Activated gamma-delta T cell treated with anti-CD3 and anti-CD28 coated beads, Interleukin-2, amount 50 U/mL, for 16 hours (primary cell): ENCODE measurements around the gene SDF4.
"Not testable (repeated sequence)": the region's sequence is repeated elsewhere in the genome, so short reads cannot be mapped to it uniquely, and the experiment has no call there.

Experiments
- DNase-seq: peaks from one replicate; pipeline ENCODE4 v3.0.0-alpha.2; 2020; ENCODE audit warnings: low read depth

The SDF4 gene

DNA sequence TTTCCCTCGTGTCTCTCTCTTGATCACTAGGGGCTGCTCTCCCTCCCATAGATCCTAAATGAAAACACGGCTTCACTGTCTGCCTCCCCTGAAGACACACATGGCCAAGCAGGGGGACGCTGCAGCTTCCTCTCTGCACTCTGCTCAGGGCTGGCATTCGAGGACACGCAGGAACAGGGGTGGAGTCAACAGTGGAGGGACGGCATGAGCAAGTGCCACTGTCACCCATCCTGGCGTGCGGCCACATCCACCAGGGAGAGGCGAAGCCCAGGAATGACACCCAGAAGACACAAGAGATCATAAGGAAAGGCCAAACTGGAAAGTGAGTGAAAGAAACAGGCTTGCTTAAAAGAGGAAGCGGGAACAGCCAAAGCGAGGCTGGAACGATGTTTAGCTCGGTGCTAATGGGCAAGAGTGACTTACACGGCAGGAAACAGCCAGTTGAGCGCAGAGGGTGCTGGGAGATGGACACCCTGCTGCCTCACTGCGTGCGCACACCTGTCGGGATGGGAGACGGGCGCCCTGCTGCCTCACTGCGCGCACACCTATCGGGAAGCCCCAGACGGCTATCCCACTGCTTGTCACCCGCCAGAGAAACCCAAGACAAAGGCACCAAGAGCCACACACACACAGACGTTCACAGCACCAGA, 28.3 kb upstream of the SDF4 start:
- DNase-seq = no peak

DNA sequence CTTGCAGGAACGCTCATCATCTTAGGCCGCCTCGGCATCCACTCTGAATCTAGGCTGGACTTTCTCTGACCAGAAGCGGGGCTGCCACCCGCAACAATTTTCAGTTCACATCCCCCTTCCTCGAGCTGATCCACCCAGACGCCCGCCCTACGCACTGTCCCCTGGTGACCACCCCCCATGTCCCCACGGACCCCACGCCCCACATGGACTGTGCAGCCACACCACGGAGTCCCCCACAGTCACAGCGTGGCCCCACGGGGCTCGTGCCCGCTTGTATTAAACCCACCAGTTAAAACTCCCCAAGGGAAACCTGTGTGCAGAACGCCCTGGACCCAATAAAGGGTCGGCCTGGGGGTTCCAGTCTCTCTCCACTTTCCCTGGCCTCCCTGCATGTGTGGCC, 27.7 kb upstream of the SDF4 start:
- no peak for DNase-seq

DNA sequence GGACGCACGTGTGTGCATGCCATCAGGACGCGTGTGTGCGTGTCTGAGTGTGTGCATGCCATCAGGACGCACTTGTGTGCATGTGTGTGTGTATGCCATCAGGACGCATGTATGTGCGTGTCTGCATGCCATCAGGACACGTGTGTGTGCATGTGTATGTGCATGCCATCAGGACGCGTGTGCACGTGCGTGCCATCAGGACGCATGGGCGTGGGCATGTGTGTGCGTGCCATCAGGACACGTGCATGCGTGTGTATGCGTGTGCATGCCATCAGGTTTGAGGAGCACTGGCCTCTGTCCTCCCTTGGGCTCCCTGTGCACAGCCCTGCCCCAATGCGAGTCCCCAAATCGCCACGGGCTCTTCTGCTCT, 27.3 kb upstream of the SDF4 start:
- DNase-seq = no peak

DNA sequence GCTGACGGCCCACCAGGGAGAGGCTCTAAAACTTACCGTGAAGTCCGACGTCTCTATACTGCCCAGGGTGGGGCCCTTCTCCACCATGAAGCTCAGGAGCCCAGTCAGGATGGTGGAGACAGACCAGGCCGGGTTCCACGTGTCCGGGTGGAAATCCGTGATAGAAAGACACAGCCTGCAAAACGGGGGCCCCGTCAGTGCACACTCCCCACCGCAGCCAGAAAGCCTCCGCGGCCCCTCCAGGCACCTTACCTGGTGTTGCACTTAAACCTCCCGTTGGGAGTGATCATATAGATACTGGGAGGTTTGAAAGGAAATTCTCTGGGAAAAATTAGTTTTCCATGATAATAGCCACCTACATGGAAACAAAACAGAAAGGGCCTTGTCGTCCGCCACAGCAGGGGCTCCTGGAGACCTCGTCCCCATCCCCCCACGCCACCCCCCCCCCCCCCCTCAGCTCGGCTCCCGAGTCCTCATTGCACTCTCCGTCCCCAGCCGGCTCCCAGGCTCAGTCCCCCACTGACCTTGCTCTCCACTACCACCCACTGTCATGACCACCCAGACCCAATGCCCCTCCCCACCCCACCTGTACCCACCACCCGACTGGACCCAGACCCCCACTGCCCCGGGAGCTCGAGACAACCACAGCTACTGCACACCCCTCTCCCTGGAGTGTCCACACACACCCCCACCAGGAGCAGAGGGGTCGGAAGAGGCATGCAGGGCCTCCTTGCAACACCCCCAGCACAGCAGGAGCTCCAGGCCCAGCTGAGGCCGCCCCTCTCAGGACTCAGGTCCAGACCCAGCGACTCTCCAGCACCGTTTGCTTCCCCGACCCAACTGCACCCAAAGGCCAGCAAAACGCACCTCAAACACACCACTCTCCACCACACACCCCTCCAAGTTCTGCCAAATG, 25.4 kb upstream of the SDF4 start:
- DNase-seq = no peak

DNA sequence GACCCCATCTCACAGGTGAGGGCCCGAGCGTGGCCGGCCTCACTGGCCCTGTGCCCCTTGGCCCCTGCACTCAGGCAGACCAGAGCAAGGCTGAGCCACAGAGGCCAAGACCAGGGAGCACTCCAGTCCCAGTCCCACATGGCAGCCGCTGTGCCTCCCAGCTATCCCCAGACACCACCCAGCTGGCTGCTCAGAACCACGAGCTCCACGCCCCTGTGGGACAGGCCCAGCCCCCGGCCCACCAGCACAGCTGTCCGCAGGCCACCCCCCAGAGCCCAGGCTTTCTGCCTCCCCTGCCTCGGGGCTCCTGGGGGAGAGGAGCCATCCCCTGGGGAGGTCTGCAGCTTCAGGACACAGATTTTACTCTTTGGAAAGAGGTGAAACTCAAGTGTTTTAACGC, 23.8 kb upstream of the SDF4 start:
- no peak for DNase-seq

DNA sequence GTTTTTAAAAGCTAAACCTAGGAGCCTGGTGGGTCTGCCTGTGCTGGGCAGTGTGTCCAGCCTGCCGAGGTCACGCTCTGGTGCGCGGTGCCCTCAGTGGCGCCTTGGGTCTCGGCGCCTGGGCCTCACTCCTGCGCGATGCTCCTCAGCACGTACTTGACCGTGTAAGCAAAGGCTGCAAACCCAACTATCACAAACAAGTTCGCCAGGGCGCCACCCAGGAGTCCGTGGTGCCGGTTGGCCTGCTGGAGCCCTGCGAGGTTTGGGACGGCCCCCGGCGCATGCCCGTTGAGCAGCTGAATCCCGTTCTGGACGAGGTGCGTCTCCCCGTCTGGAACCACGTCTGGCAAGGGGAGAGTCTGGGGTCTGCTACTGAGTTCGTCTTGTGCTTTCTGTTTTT, 23.3 kb upstream of the SDF4 start:
- no peak for DNase-seq

DNA sequence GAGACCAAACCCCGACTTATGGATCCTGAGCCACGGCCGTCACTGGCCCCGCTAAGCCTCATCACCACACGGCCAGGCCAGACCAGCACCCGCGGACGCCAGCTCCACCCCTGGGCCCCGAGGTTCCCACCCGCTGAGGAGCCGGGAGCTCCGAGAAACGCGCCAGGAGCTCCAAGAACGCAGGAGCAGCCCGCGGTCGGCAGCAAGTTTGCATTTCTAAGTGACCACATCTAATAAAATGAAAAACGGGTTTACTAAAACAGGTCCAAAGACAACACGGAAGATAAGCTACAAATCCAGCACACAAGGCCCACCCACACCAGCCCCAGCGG, 22.8 kb upstream of the SDF4 start:
- DNase-seq = no peak

DNA sequence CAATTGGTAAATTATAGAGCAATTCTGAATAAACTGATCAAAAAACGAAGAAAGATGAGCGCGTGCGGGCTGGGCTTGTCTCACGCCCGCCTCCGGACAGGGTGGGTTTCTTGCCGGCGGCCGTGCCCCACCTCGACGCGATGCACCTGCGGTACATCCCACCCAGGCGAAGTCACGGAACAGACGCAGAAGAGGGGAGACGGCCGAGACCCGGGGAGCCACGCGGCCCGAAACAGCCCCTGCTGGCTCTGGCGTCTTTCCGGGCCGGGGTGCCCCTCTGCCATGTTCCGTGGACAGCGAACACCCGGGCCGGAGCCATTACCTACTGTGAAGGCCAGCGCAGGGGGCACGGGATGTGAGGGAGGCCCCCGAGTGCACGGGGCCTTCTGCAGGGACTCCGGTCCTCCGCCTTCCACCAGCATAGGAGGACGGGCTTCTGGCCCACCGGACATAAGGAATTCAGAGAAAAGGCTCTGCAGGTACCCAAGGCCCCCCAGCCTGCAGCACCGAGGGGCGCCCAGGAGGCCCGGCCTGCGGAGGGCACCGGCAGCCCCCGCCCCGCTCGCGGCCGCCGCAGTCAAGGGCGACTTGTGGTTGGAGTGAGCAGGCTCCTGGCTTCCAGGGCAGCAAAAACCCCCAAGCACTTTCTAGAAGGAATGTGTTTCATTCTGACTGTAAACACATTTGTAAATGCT, 22.3 kb upstream of the SDF4 start:
- DNase-seq = no peak

DNA sequence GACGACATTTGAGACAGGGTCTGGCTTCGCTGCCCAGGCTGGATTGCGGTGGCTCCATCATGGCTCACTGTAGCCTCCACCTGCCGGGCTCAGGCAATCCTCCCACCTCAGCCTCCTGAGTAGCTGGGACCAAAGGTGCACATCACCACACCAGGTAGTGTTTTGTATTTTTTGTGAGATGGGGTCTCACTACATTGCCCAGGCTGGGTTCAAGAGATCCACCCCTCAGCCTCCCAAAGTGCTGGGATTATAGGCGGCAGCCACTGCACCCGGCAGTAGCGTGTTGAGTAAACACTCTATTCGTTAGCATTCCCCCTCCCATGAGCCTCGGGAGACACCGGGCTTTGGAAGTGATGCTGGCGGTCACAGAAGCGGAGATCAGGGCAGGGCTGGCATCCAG, 21.5 kb upstream of the SDF4 start:
- no peak for DNase-seq

DNA sequence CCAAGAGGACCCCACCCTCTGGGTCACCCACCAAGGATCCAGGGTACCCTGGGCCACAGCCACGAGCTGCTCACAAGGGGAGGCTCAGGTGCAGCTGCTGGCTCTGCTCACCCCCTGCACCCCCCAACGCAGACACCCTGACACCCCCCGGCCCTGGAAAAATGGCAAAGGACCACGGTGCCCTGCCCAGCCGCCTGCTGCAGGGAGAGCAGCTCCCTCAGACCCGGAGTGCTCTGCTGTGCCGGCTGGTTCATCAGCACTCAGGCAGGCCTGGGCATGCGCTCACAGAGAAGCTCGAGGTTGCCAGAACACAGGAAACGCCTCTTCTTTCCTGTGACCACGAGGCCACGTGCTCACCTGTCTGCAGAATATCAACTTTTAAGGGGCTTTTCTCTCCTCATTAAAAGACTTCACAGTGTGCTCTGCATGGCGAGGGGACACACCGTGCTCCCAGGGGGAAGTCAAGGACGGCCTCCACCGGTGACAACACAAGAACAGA, 19.0 kb upstream of the SDF4 start:
- peak; percentile 72 for DNase-seq

DNA sequence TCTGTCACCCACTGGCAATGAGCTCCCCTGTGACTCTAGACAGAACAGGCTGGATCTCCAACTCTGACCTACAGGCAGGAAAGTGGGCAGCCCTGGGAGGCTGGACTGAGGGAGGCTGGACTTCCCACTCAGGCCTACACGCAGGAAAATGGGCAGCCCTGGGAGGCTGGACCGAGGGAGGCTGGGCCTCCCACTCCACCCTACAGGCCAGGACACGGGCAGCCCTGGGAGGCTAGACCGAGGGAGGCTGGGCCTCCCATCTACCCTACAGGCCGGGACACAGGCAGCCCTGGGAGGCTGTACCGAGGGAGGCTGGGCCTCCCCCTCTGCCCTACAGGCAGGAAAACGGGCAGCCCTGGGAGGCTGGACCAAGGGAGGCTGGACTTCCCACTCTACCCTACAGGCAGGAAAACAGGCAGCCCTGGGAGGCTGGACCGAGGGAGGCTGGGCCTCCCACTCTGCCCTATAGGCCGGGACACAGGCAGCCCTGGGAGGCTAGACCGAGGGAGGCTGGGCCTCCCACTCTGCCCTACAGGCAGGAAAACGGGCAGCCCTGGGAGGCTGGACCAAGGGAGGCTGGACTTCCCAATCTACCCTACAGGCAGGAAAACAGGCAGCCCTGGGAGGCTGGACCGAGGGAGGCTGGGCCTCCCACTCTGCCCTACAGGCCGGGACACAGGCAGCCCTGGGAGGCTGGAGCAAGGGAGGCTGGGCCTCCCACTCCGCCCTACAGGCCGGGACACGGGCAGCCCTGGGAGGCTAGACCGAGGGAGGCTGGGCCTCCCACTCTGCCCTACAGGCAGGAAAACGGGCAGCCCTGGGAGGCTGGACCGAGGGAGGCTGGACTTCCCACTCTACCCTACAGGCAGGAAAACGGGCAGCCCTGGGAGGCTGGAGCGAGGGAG, 16.5 kb upstream of the SDF4 start:
- not testable (repeated sequence) for DNase-seq

DNA sequence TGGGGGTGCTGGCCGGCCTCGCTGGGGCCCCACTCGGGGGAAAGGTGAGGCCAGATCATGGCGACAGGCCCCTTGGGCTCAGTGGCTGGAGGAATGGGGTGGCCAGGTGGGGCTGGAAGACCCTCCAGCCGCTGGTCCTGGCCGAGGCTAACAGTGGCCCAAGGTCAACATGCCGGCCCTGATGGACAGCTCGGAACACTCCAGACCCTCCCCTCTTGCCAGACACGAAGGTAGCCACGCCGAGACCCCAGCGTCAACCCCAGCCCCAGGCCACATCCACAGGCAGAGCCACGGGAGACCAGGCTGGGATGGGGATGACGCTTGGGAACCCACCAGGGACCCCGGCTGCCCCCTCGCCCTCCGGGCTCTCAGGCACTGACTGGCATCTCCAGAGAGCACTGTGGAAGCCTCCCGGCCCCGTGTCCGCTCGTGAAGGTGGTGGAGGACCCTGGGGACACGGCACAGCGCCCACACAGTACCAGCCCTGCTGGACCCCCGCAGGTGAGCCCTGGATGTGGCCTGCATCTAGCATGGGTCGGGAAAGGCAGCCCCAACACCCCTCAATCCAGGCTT, 15.6 kb upstream of the SDF4 start:
- DNase-seq = no peak

DNA sequence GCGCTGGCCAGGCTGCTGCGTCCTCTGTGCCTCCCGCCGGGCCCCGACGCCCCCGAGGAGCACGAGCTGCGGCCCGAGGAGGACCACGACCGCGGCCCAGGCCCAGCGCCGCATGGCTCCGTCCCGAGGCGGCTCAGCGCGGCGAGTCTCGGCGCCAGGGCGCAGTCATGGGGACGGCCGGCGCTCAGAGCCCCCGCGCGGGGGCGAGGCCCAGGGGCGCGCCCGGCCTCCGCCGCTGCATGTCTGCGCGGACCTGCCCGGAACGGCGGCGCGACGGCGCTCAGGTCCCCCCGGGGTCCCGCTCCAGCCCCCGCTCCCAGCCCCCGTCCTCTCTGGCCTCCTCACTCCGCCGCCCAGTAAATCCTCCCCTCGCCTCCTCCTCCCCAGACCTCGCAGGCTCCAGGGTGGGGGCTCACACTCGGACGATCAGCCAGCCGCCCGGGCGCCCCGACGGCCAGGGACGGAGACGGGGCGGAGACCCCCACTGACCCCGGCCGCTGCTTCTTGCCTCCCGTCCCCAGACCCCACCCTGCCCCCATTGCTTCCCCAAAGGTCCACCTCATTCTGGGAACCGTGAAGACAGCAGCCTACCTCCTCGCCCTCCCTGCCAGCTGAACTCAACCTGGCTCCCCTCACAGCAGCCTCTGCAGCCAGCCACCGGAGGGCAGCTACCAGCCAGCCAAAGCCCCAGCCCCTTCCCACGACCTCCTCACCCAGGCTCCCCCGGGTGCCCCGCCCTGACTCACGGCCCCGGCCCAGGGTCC, 15.0 kb upstream of the SDF4 start, which contains the start of gene C1QTNF12:
TSS of gene C1QTNF12 (minus strand) at position 146 of the 764 bp plus-strand sequence. CDS start at position 114, 32 bp downstream.
- no peak for DNase-seq

DNA sequence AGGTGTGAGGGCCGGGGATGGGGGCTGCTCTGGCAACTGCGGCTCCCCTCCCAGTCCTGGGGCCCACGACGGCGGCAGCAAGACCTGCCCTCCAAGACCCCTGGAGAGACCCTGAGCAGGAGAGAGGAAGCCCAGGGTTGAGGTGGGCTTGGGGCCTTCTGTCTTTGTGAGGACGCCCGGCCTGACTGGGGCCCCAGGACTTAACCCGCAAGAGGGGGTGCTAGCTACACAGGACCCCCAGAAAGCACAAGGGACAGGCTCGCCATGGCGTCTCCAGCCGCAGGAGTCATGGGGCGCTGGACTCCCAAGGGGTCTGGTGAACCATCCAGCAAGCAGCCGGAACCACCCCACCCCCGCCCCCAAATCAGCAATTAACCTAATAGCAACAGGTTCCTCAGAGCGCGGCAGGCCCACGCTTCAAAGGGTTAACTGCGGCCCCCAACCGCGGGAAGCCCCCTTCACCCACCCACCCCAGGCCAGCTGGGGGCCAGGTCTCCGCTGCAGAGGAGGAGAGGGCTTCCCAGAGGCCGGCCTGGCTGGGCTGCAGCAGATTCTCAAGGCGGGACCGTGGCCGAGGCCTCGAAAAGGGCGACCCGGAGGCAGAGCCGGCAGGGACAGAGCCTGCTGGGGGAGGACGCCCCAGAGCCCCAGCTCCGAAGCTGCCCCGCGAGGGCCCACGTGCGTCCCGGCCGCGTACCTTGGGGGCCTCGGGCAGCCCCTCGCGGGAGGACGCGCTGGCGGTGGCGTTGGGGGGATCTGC, 14.2 kb upstream of the SDF4 start:
- no peak for DNase-seq

DNA sequence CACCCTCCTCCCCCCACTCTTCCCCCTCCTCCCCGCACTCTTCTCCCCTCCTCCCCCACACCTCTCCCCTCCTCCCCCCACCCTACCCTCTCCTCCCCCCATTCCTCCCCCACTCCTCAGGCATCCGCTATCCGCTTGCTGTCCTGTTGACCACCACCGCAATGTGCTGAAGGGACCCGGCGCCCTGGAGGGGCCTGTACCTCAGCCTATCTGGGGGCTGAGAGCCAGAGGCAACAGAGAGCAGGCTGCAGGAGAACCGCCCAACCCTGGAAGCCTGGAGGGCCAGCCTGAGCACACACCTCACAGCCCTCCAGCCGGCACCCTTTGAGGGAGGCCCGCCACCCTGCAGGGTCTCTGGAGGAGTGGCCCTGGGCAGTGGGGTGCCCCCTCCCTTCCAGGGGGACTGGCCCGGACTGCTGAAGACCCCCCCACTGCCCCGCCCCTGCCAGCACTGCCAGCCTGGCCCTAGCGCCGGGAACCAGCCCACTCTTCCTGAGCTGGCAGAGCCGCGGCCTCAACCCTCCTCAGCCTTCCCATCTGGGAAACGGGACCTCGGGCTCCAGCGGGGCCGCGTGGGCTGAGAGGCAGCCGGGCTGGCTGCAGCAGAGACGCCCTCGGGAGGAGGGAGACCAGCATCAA, 13.5 kb upstream of the SDF4 start:
- no peak for DNase-seq

DNA sequence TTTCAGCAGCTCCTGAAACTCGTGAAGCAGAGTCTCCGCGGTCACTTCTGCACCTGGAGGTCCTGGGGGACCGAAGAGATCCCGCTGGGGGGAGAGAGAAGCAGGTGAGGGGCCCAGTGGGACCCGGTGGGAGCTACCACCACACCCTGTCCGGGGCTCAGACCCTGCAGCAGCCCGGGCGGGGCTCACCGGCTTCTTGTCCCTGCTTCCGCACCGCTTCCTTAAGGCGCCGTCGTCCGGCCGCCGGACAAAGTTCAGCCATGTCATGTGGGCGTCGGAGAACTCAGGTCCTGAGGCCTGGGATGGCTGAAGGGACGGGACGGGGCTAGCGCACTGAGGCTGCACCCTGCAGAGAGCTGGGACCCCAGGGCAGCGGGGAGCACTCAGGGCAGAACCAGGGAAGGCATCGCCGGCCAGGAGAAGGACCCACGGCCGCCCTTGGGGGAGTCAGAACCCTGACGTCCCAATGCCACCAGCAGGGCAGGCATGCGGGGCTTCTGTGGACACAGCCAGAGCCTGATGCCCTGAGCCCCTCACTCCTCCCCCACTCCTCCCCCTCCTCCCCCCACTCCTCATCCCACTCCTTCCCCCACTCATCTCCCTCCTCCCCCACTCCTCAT, 12.5 kb upstream of the SDF4 start:
- no peak for DNase-seq

DNA sequence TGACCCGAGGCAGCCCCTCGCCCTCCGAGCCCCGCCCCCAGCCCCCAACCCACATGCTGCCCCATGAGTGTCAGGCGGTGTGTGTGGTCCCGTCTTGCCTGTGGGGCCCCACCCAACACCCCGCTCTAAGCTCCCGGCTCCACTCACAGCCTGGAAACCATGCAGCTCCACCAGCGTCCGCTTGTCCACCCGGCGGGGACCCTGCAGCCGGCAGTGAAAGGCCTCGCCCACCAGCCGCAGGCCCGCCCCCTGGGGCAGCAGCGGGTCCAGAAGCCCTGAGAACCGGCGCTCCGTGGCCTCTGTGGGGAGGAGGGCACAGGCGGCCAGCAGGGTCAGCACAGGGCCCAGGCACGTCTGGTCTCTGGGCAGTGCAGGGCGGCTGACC, 12.0 kb upstream of the SDF4 start:
- no peak for DNase-seq

DNA sequence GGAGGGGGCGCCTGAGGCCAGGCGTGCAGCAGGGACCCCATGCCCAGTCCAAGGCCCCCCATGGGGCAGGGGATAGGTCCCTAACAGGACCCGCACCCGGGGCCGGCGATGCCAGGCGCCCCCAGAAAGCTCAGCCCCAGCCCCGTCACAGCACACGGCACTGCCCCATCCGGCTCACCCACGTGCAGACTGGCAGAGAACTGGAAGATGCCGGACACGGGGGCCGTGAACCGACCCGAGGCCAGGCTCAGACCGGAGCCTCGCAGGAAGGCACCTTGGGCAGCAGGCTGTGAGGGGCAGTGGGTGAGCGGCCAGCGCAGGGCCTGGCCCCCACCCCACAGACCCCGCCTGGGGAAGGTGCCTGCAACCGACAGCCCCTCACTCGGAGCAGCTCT, 11.5 kb upstream of the SDF4 start:
- no peak for DNase-seq
